ENCODE results near the gene CCDC60. TPM values are rescaled to one million over a fixed set of nuclear protein-coding genes. Genes with fewer than 3 reads are reported as not detected.

CCDC60 gene, protein sequence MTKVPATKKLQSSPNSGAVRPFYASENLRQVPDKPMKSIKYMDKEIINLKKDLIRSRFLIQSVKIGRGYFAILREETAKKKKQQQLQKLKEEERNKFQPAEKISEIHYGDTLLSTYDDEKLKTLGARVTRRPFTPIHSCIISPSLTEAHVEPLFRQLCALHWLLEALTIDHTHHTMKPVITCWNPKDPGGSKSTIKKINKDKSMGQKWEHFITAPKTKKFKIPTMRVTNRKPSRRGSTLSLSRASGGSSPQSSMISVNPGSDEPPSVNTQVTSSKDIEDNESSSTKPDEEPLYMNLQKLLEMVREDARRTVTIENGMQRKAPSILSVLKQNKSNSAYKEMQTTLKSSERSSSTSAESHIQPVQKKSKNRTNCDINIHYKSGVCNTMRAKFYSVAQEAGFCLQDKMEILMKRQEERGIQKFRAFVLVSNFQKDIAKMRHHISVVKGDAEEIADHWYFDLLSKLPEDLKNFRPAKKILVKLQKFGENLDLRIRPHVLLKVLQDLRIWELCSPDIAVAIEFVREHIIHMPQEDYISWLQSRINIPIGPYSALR
- total RNA-seq = not detected

DNA sequence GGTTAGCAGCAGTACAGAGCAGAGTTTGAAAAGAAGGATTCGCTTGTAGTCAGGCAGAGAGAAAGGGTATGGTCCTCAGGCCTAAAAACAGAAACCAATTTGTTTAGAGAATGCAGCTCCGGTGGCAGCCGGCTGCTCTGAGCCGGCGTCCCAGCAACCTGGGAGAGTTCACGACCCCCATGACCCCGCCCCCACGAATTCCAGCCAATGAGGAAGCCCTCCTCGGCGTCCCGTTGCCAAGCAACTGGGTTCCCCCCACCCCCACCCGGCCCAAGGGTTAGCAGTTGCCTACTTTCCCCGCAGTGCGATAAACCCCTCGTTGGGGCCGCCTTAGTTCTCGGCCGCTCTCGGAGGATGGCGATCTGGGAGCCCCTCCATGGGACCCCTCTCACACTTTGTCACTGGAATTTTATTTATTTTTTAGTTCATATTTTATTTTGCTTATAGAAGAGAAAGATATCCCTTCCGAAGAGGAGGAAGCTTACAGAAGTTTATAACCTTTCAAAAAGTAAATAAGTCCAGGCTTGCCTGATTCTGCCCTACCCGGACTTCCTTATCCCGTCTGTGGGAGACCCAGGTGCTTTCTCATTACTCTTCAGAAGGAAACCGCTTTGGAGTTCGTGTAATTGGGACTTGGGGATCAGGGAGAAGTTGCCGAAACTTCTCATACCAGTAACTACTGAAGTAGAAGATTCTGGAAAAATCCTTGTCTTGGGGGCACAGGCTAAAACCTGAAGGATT lies at the start of gene CCDC60:
Gene CCDC60 (plus strand): TSS at position 300 of the 741 bp plus-strand sequence. CDS start 448 bp downstream, outside the sequence.
- Mint-ChIP-seq H3K27ac (no peak within 1 kb of the TSS), H3K4me1 (no peaks in the 10 kb centered on the region), H3K9me3 (no peaks in the 10 kb centered on the region), H3K4me3 (no peak within 1 kb of the TSS), H3K27me3 (peaks cover 3% of the 10 kb centered on the region), H3K36me3 (ENCODE audit: low read depth) (no peaks in the 10 kb centered on the region)
- no peak for DNase-seq
- ChIA-PET POLR2A (no interaction called here), CTCF (no interaction called here)

DNA sequence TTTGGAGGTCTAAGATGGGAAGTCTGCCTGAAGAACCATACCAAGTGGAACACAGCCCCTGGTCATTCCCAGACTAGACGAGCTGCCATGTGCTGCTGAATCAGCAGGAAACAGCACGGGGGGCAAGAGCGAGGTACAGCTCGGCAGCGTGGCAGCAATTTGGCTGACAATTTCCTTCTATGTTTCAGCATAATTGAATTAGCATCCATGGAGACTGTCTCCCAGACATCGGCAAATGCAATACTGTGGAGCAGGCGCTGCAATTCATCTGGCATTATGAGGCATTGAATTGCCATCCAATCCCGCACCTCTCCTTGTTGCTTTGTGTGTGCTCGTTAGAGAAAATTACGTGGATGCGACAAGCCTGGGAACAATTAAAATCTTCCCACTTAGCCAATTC lies 46.0 kb upstream of the CCDC60 start:
- no peaks in the 10 kb centered on the region for H3K9me3 Mint-ChIP-seq
- ChIA-PET POLR2A (no interaction called here), CTCF (no interaction called here)
- no peak overlapping the region for H3K4me3 Mint-ChIP-seq
- no peak for DNase-seq
- H3K4me1 Mint-ChIP-seq = no peaks in the 10 kb centered on the region
- no peak overlapping the region for H3K27ac Mint-ChIP-seq
- H3K27me3 Mint-ChIP-seq = no peaks in the 10 kb centered on the region
- no peaks in the 10 kb centered on the region for H3K36me3 Mint-ChIP-seq (ENCODE audit: low read depth)

DNA sequence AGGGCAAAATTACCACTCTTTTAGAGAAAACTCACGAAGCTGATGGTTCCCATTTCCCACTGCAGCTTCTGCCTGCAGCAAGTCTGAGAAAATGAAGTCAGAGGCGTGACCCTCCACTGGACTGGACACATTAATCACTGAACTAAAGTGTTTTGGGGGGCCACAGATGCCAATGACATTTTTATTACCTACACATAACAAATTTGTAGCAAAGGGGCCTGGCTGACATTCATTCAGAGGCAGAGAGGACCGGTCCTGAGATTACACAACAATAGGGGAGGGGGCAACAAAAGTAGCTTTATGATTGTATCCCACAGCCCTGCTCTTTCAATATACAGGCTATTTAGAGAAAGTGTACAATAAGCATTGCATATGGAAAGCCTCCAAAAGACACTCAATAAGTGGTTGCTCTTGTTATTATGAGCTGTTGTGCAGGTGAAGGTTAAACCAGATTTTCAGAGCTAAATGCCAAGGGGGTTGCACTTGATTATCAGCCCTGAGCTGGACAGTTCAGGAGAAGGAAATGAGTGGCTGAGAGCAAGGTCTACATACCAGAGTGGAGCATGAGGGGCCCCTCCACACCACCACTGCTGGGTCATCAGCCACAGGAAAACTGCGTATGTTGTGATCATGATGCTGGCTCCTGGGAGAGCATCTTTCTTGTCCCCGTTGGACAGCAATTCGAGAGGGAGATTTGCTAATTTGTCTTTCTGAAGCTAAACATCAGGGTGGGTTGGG lies 41.5 kb upstream of the CCDC60 start:
- Mint-ChIP-seq H3K4me1 (no peaks in the 10 kb centered on the region), H3K9me3 (no peaks in the 10 kb centered on the region), H3K36me3 (ENCODE audit: low read depth) (no peaks in the 10 kb centered on the region), H3K27ac (no peak overlapping the region), H3K4me3 (no peak overlapping the region), H3K27me3 (no peaks in the 10 kb centered on the region)
- DNase-seq = no peak
- ChIA-PET POLR2A (no interaction called here), CTCF (interaction anchor here (1.2 kb wide), 1 partner anchor 19 kb away, joined by 3 read pairs; no protein-coding TSS in a partner anchor)

DNA sequence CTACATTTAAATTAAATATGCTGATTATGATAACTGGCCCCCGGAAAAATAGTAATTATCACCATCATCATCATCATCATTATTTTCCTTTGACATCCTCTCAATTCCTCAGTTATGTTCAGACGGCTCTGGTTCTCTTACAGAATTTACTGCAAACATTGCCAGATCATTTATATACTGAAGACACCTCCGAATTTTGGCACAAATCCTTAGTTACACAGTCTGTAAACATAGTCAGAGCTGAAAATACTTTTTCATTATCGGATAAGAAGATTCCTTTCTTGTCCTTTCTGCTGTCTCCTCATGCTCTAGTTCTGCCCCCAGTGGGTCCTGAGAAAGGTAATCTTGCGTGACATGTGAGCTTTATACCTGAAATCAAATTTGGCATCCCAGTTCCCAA lies 40.3 kb upstream of the CCDC60 start:
- CTCF ChIA-PET = interaction anchor here (0.6 kb wide), 2 partner anchors 115 to 1964 kb away, joined by 3 to 4 read pairs; no protein-coding TSS in a partner anchor
- H3K36me3 Mint-ChIP-seq (ENCODE audit: low read depth) = no peaks in the 10 kb centered on the region
- DNase-seq = no peak
- H3K4me1 Mint-ChIP-seq = no peaks in the 10 kb centered on the region
- H3K27me3 Mint-ChIP-seq = no peaks in the 10 kb centered on the region
- POLR2A ChIA-PET = no interaction called here
- H3K4me3 Mint-ChIP-seq = no peak overlapping the region
- no peaks in the 10 kb centered on the region for H3K9me3 Mint-ChIP-seq
- no peak overlapping the region for H3K27ac Mint-ChIP-seq

DNA sequence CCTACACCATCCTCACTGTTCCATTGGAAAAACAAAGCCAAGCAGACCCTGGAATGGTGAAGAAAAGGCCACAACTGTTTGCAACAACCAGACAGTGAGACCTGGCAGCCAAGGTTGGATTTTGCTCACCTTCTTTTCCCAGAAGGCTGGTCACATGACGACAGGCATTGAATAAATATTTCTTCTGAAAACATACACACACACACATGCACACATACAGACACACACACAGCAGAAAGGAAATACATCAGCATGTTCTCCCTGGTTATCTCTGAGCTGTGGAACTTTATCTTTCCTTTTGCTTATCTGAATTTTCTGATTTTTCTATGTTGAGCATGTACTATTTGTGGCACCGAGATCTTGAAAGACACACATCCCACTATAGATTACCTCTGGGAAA lies 38.0 kb upstream of the CCDC60 start:
- Mint-ChIP-seq H3K4me1 (no peaks in the 10 kb centered on the region), H3K9me3 (no peaks in the 10 kb centered on the region), H3K36me3 (ENCODE audit: low read depth) (no peaks in the 10 kb centered on the region), H3K4me3 (no peak overlapping the region), H3K27ac (no peak overlapping the region), H3K27me3 (no peaks in the 10 kb centered on the region)
- CTCF ChIA-PET = interaction anchor here (0.6 kb wide), 1 partner anchor 1092 kb away, joined by 3 read pairs; no protein-coding TSS in a partner anchor
- DNase-seq = no peak
- POLR2A ChIA-PET = no interaction called here

DNA sequence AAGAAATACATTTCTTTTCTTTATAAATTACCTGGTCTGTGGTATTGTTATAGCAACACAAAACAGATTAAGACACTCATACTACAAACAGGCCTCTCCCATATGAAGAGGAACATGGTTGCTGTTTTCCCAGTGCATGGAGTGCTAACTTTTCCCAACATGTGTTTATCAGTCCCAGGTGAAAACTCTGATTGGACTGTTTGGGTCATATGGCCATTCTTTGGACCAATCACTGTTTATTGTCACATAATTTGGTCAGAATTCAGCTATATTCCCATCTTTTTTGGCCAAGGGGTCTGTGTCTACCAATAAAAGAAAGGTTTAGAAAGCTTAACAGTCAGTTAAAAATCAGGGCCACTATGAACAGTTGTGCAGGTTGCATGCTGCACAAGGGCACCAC lies 35.4 kb upstream of the CCDC60 start:
- no peaks in the 10 kb centered on the region for H3K9me3 Mint-ChIP-seq
- no peaks in the 10 kb centered on the region for H3K4me1 Mint-ChIP-seq
- no peak overlapping the region for H3K27ac Mint-ChIP-seq
- ChIA-PET POLR2A (no interaction called here), CTCF (no interaction called here)
- no peaks in the 10 kb centered on the region for H3K36me3 Mint-ChIP-seq (ENCODE audit: low read depth)
- H3K4me3 Mint-ChIP-seq = no peak overlapping the region
- no peak for DNase-seq
- no peaks in the 10 kb centered on the region for H3K27me3 Mint-ChIP-seq

DNA sequence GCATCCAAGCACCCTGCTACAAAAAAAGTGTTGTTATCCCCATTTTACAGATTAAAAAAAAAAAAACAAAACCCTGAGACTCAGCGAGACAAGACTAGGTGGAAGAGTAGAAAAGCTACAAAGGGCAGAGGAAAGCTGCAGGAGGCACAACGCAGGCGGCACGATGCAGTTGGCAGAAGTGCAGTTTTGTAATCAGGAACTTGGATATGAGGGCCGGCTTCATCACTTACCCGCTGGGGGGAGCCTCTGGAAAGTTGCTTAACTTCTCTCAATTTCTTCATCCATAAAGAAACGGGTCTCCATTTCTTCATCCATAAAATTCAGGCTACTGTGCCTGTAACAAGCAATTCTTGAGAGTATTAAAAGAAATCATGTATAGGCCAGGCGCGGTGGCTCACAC lies 33.1 kb upstream of the CCDC60 start:
- DNase-seq = no peak
- Mint-ChIP-seq H3K4me1 (no peaks in the 10 kb centered on the region), H3K4me3 (no peak overlapping the region), H3K27ac (no peak overlapping the region), H3K27me3 (no peaks in the 10 kb centered on the region), H3K36me3 (ENCODE audit: low read depth) (no peaks in the 10 kb centered on the region), H3K9me3 (no peaks in the 10 kb centered on the region)
- POLR2A ChIA-PET = no interaction called here
- CTCF ChIA-PET = no interaction called here

DNA sequence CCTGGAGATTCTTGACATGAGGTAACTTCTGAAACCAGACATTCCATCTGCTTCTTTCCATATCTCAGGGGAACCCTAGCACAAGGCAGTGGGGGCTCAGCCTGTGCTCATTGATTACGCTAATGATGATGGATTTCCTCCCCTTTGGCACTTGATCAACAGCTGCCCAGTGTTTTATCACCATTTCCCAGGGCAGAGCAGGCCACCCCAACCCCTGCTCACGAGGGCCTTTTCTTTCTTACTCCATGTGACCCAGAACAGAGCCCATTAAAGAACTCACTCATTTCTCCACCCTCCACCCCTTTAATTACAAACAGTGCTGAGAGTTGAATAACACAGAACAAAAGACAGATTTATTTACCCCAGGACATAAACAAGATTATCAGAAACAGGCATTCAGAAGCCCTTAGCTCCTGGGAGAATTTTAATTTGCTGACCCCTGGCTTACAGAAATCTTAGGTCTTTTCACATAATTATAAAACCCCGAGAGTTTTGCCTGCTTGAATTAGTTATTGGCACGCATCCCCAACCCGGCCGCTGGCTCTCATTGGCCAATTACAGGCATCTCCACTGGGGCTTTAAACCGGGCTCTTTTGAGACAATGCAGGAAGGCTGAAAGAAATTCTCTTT lies 32.0 kb upstream of the CCDC60 start:
- Mint-ChIP-seq H3K9me3 (peaks cover under 1% of the 10 kb centered on the region), H3K4me1 (no peaks in the 10 kb centered on the region), H3K36me3 (ENCODE audit: low read depth) (no peaks in the 10 kb centered on the region)

DNA sequence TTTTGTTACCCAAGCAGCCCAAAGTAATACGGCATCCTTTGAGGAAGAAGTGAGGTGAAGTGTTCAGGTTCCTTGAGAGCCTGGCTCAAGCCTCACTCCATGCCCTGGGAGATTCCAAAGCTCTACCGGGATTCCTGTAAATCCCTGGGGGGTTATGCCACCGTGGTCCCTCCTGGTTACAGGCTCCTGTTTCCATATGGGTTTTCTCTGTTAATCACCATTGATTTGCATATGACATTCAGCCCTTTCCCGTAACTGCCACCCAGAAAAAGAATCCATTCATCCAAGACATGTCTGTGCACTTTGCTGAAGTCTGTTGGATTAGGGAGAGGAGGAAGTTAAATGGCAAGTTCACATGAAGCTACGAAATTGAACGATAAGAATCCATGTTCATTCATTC lies 27.9 kb upstream of the CCDC60 start:
- Mint-ChIP-seq H3K9me3 (peaks cover 2% of the 10 kb centered on the region), H3K27me3 (no peaks in the 10 kb centered on the region), H3K27ac (no peak overlapping the region), H3K4me1 (no peaks in the 10 kb centered on the region), H3K36me3 (ENCODE audit: low read depth) (no peaks in the 10 kb centered on the region), H3K4me3 (no peak overlapping the region)
- CTCF ChIA-PET = no interaction called here
- POLR2A ChIA-PET = no interaction called here
- no peak for DNase-seq

More for the DNA sequence above, 32.0 kb upstream of the CCDC60 start:
- H3K27me3 Mint-ChIP-seq = no peaks in the 10 kb centered on the region
- ChIA-PET CTCF (no interaction called here), POLR2A (no interaction called here)
- DNase-seq = no peak
- no peak overlapping the region for H3K27ac Mint-ChIP-seq
- no peak overlapping the region for H3K4me3 Mint-ChIP-seq

DNA sequence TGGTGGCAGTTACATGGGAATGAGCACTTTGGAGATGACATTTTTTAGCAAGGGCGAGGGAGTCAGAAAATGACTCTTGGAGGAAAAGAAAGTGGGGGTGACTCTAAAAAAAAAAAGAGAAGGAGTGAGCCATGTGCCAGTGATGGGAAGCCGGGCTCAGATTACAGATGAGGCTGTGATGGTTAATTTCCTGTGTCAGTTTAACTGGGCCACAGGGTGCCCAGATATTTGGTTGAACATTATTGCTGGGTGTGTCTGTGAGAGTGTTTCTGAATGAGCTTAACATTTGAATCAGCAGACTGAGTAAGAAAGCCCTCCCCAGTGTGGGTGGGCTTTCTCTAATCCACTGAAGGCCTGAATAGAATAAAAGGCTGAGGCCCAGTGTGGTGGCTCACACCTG lies 26.8 kb upstream of the CCDC60 start:
- peaks cover 2% of the 10 kb centered on the region for H3K9me3 Mint-ChIP-seq
- ChIA-PET POLR2A (no interaction called here), CTCF (no interaction called here)
- no peaks in the 10 kb centered on the region for H3K36me3 Mint-ChIP-seq (ENCODE audit: low read depth)
- H3K4me3 Mint-ChIP-seq = no peak overlapping the region
- no peaks in the 10 kb centered on the region for H3K4me1 Mint-ChIP-seq
- H3K27ac Mint-ChIP-seq = no peak overlapping the region
- DNase-seq = no peak
- H3K27me3 Mint-ChIP-seq = no peaks in the 10 kb centered on the region

DNA sequence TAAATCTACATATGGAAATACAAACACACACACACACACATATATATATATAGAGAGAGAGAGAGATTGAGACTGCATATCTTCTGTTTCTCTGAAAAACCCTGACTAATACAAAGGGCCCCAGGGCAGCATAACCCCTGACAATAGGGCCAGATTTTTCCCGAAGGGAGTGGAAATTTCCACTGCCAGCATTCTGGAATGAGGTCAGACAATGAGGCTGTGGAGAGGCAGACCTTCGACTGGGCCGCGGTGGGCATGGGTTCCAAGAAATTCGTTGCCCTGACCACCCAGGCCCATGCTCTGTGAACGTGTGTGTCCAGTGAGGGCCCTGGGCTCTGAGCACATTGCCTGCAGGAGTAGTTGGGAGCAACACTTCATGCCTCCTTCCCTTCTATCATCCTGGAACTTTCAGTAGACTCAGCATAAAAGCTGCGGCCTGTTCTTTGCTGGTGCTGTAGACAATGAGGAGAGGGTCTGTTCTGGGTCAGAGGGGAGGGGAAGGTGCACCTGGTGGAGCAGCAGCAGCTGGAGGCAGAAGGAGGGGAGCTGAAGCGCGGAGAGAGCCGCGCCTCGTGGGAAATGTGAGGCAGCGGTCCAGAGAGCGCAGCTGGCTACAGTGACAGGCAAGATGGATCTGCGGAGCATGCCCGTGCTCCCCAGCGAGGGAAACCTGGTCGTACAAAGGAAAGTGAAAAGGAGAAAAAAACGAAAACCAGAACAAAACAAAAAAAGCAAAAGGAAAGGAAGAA lies 25.6 kb upstream of the CCDC60 start:
- no peak for DNase-seq
- ChIA-PET POLR2A (no interaction called here), CTCF (no interaction called here)
- Mint-ChIP-seq H3K9me3 (peaks cover 2% of the 10 kb centered on the region), H3K27me3 (no peaks in the 10 kb centered on the region), H3K36me3 (ENCODE audit: low read depth) (no peaks in the 10 kb centered on the region), H3K27ac (no peak overlapping the region), H3K4me1 (no peaks in the 10 kb centered on the region), H3K4me3 (no peak overlapping the region)

DNA sequence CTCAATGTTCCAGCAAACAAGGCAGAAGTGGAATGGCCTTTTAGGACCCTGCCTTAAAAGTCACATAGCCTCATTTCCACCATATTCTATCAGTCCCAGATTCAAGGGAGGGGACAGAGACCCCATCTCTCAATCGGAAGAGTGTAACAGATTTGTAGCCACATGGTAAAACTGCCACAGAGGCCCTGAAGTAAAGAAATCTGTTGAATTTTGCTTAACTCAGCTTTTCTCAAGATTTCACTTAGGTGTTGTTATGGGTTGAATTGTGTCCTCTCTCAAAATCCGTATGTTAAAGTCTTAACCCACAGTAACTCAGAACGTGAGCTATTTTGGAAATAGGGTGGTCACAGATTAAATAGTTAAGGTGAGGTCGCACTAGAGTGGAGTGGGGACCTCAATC lies 22.7 kb upstream of the CCDC60 start:
- Mint-ChIP-seq H3K9me3 (peaks cover 2% of the 10 kb centered on the region), H3K27me3 (no peaks in the 10 kb centered on the region), H3K27ac (no peak overlapping the region), H3K4me1 (no peaks in the 10 kb centered on the region), H3K4me3 (no peak overlapping the region), H3K36me3 (ENCODE audit: low read depth) (no peaks in the 10 kb centered on the region)
- ChIA-PET POLR2A (no interaction called here), CTCF (no interaction called here)
- no peak for DNase-seq

All from activated CD4-positive, alpha-beta T cell treated with anti-CD3 and anti-CD28 coated beads, Interleukin-2, amount 10 ng/mL, durations not matched to agents 7 days and 5 days (primary cell).